ENCODE results near the gene FAS.

FAS gene

DNA sequence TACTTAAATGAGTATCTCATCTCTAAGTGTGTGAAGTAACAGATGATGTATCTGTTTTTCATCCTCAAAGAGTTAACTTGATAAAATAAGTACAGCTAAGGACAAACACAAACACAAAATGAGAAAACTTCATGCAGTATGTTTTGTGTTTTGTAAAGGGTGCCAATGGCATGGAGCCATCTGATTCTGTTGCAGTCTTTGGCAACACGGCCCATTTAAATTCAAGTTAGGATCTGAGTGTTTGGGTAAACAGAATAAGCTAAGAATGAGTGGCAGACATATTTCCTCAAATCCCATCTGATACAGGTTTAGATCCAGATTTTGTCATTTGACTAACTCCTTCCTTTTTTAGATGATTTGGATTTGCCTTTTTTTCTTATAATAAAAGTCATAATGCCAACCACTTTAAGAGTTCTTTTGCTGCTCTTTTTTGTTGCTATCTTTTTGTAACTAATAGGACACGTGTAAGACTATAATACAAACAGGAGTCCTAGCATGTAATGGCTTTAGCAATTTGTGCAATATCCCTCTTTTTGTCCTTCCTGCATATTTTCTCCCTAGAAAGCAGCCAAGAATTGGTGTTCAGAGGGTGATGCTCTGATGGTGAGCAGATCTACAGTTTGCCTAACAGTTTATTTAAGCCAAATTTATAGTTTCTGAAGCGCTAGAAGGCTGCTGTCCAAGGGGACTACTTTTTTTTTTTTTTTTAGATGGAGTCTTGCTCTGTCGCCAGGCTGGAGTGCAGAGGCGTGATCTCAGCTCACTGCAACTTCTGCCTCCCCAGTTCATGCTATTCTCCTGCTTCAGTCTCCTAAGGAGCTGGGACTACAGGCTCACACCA lies 19.2 kb upstream of the FAS start:
- no peak for DNase-seq

DNA sequence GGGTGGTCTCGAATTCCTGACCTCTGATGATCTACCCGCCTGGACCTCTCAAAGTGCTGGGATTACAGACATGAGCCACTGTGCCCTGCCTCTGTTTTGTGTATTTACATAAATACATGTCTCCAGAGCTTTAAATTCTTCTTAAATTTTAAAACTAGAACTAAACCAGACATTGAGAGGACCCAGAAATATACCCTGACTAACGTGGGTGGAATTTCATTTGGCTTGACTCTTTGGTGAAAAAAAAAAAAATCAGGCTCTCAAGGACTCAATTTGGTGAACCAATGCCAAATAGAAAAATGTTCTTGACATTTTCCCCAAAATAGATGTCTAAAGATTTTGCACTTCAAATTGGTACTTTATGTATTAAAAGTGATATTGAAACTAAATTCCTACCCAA lies 16.6 kb upstream of the FAS start:
- no peak for DNase-seq

DNA sequence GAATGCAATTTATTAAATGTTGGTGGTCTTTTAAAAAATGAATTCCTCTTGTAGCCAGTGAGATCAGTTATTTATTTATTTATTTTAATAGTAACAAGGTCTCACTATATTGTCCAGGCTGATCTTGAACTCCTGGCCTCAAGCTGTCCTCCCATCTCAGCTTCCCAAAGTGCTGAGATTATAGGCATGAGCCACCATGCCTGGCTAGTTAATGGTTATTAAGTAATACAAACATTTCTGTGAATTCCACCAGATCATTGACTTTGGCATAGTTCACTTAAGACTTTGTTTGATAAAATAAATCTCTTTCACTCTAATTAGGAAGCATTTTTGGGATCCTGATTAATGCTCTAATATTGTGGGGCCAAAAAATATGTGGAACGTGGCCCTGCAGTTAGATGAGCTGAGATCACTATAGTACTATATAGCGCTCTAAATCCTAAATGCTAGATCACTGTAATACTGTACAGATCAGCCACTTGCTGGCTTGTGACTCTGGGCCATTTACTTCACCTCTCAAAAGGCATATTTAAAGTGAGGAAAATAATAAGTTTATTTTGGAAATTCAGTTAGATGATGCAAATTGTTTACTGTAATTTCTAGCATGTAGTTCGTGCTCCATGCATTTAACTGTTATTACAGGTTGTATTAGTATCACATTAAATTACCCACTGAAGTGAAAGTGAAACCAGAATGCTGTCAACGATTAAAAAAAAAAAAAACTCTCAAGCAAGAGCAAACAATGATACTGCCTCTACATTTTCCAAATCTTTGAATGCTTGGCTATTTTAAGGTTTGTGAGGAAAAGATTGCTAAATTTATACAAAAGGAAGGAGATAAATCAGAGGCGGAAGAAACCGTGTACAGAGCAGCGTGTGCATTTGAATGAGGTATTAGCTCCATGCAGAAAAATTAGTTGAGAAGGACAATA lies 15.9 kb upstream of the FAS start:
- DNase-seq = peak; percentile 29 to 58

- peak in 1 of 2 experiments; percentile 58 for DNase-seq
Observed at GRCh38 chr10:88975377-88975720, 15.2 kb upstream of the FAS start.

DNA sequence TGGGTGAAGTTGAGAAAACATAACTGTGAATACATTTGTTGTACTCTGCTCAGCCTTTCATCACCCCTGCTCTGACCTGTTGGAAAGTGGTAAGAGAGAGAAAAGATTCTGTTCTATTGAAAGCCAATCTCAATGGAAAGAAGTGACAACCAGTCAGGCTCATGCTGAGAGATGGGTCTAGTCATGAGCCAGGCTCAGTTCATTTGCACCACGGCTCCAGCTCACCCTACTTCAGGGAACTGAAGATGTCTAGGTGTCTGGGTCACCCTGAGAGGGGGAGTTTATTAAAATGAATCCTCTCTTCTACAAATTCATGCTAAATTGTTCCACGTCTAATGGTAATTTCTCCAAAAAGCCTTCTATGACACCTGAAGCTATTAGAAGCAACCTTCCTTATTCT lies 12.1 kb upstream of the FAS start:
- no peak for DNase-seq

GRCh38 chr10:88979153-88979562 lies 11.4 kb upstream of the FAS start:
- peak; percentile 23 to 41 for DNase-seq

DNA sequence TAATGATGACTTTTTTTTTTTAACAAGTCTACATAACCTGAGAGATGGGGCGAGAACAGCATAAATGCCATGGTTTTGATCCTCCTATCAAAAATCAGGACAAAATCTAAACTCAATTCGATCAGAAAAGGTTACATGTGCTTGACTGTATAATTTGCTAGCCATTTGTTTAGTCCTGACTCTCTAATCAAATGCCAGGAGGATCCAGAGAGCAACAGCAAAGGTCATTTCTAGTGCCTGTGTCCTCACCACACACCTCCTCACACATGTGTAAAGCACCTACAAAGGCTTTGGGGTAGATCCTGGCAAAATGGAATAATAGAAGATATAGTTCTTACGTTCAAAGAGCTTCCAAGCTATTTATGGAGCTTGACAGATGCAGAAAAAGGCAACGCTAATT lies 11.0 kb upstream of the FAS start:
- no peak for DNase-seq

DNA sequence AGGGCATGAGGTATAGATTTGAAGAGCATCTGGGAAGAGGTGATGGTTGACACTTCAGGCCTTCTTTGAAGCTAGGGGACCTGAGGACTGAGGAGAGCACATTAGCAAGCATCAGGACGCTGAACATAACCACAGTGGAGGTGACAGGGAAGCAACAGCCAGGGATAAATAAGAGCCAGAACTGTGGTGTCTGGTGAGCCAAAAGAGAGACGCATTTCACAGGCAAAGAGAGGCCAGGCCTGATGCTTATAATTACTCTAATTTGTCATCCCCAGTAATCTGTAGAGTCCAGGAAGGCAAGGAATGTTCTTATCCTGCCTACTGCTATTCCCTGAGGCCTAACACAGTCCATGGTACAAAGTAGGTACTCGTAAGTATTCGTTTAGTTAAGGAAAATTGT lies 10.4 kb upstream of the FAS start:
- DNase-seq = no peak

- DNase-seq = no peak
Observed at GRCh38 chr10:88980800-88981199, 9.8 kb upstream of the FAS start.

- no peak for DNase-seq
Observed at GRCh38 chr10:88981435-88981834, 9.2 kb upstream of the FAS start.

GRCh38 chr10:88982366-88982765 lies 8.2 kb upstream of the FAS start:
- DNase-seq = no peak

- DNase-seq = no peak
Observed at GRCh38 chr10:88983206-88983605, 7.4 kb upstream of the FAS start.

DNA sequence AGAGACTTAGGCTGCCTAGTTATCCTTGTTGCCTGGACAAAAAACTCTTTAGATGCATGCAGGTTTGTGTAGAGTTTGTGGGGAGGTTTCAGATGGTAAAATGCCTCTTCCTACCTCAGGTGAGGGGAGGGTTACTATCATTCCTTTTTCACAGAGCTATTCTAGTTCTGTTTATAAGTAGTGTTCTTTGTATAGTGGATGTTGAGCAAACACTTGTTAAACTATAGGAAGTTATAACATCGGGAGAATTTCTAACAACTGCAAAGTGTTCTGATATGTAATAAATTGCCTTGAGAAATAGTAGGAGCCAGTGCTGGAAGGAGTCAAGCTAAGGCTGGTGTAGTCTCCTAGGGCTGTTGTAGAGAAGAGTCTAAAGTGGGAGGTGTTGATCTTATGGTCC lies 6.7 kb upstream of the FAS start:
- DNase-seq = no peak

DNA sequence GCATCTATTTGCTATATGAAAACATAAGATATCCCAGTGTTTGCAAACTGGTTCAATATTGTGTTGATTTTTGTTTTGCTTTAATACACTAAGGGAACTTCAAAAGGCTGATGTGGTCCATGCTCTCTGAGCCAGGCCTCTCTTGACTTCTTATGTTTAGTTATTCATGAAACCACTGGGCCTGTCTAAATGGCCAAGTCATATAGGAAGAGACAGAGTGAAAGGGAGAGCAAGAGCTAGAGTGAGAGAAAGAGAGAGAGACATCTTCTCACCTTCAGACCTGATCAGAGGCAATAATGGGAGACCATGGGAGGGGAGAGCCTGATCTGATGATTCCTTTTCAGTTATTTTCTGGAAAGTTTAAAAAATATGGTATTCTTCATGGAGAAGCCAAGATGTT lies 6.1 kb upstream of the FAS start:
- no peak for DNase-seq

DNA sequence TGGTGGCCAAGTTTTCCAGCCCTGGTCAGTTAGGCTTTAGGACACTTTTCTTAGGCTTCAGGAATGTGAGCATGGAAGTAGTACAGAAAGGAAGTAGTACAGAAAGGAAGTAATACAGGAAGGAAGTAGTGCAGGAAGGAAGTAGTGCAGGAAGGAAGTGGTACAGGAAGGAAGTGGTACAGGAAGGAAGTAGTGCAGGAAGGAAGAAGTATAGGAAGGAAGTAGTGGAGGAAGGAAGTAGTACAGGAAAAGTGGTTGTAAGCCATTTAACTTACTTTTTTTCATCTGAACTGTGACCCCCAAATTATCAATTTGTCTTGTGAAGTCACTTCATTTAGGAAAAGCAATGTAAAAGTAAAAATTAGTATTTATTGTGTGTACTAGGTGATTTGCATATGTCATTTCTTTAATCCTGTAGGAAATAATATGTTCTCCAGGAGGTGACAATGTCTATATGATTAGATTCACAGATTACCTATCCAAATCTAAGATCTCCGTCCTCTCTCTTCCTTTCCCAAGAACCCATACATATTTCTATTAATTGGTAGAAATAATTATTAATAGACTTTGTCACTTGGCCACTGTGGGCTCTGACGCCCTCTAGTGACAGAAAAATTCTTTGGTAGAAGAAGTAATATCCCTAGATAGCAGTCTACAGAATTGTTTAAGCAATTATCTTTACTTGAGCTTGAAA lies 3.9 kb upstream of the FAS start:
- DNase-seq = peak; percentile 53 to 75

DNA sequence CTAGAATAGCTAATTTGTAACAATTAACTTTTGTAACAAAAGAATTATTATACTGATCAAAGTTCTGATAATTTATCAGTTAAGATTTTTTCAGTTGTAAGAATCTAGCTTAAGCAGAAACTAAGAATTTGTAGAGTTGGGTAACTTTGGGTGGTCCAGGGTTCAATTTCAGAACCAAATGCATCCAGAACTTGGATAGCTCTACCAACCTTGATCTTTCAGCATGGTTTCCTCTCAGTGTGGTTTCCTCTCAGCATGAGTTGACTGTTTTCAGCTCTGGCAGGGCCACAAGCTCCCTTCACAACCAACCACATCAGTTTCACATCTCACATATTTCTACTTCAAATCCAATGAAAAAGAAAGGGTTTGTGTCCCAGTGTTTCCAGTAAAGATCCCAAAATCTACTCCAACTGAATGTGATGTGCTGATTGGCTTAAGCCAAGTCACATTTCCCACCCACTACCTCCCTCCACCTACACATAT lies 3.3 kb upstream of the FAS start:
- DNase-seq = no peak

DNA sequence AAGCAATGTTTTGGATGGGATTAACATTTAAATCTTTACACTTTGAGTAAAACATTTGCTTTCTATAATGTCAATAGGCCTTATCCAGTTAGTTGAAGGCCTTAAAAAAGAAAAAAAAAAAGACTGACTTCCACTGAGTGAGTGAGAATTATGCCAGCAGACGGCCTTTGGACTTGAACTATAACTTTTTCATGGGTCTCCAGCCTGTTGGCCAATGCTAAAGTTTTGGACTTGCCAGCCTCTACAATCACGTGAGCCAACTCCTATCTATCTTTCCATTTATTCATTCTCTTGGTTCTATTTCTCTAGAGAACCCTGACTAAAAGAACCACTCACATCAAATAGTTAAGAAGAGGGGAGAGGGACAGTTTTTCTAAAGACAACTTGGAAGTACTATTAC lies 2.8 kb upstream of the FAS start:
- DNase-seq = no peak

- no peak for DNase-seq
Observed at GRCh38 chr10:88989423-88989822, 1.2 kb upstream of the FAS start.

GRCh38 chr10:88989824-88990383 lies 694 bp upstream of the FAS start:
- no peak for DNase-seq

- DNase-seq = peak; percentile 41 to 74
Observed at GRCh38 chr10:88991161-88991898, 732 bp downstream of the FAS start.

DNA sequence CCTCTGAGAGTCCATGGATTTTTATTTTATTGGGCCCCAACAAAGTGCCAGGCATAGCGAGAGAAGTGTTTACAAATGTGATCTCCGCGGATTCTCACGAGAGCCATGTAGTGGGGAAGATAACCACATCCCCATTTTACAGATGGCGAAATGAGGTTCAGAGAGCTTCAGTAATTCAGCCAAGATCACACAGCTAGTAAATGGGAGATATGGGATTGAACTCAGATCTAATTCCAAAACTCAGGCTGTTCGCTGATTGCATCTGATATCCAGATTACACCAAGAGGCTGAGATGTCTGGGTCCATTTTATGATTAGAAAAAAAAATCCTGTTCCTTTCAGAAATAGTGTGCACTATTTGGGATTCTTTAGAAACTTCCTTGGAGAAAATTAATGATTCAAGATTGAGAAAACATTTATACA lies 1.3 kb downstream of the FAS start:
- peak; percentile 41 to 73 for DNase-seq

DNA sequence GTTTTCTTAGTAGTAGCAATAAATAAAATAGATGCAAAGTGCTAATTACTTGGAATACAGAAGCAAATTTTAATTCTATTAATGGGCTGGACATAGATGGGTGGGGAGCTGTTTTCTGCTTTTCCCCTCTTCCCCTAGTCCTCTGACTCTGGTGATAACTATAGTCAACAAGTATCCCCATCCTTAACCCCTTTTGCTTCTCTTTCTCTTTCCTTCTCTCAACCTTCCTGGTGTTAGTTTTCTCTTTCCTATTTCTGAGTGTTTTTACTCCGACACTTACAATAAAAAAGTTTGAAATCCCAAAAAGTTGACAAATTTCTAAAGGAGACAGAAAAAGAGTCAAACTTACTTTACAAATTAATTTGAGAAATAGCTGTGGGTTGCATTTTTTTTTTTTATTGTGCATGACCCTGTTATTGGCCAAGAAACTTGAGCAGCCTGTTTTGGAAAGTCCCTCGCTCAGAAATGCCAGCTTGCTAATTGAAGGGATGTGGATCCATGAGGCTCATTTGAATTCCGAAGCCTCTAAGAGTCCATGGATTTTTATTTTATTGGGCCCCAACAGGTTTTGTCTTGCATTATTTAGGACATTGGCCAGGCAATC lies 2.4 kb downstream of the FAS start:
- DNase-seq = no peak
